Measurements from ENCODE around the gene C7orf25. TPM values are rescaled to one million over a fixed set of nuclear protein-coding genes. Genes with fewer than 3 reads are reported as not detected.
A peak's percentile ranks its signal among the peaks of the same experiment; 100 is the strongest.

C7orf25 gene
- total RNA-seq, 3 donors from 2014 or later (not counting 1 experiment from before 2014, with no cell fraction given): 3.9 to 5.2 (median 5.1) TPM

GRCh38 chr7:42876182-42877068 is 35.4 kb downstream of the C7orf25 start:
- intact Hi-C loops (cut with micrococcal nuclease): loop anchor here (1.0 kb wide), 1 partner anchor 936 kb away; no protein-coding TSS in a partner anchor
- H3K36me3 Mint-ChIP-seq: no peaks in the 10 kb centered on the region

GRCh38 chr7:42869131-42870020 is 42.5 kb downstream of the C7orf25 start:
- Histone ChIP-seq H3K4me1 (ENCODE audit: control insufficient read depth, insufficient read depth, low read length) (no peaks in the 10 kb centered on the region), H3K4me3 (ENCODE audit: low read length) (no peak overlapping the region), H3K9me3 (ENCODE audit: control insufficient read depth, insufficient read depth, low read length) (peaks cover 8% of the 10 kb centered on the region), H3K36me3 (ENCODE audit: control insufficient read depth, insufficient read depth, low read length) (no peaks in the 10 kb centered on the region), H3K27me3 (ENCODE audit: control insufficient read depth, insufficient read depth, low read length) (no peaks in the 10 kb centered on the region), H3K27ac (ENCODE audit: low read length) (no peak overlapping the region)
- no peaks in the 10 kb centered on the region for H3K9me3 Mint-ChIP-seq
- 63% methylated on average over 6 of the region's 7 CpGs for WGBS (ENCODE audit: insufficient coverage)
- no peak overlapping the region for H3K27ac Mint-ChIP-seq
- no peaks in the 10 kb centered on the region for H3K36me3 Mint-ChIP-seq
- H3K4me3 Mint-ChIP-seq: no peak overlapping the region
- DNase-seq (no peak), ATAC-seq (peak in 1 of 3 donors; percentile 12)
- intact Hi-C loops (cut with micrococcal nuclease): no loop called here
- peaks cover 0 to 15% of the 10 kb centered on the region in 2 donors for H3K4me1 Mint-ChIP-seq
- peaks cover 0 to 6% of the 10 kb centered on the region in 2 donors for H3K27me3 Mint-ChIP-seq (ENCODE audit: low read depth in 2 of 2)
- no peak for TF ChIP-seq CTCF (IDR thresholded peaks at IDR 0.05)

More at GRCh38 chr7:42876182-42877068, 35.4 kb downstream of the C7orf25 start:
- ATAC-seq: peak; percentile 50 to 71 (median 58)
- peak; percentile 73 for TF ChIP-seq CTCF (IDR thresholded peaks at IDR 0.05)
- Histone ChIP-seq H3K27ac (ENCODE audit: low read length) (no peak overlapping the region), H3K36me3 (ENCODE audit: control insufficient read depth, insufficient read depth, low read length) (no peaks in the 10 kb centered on the region), H3K4me1 (ENCODE audit: control insufficient read depth, insufficient read depth, low read length) (no peaks in the 10 kb centered on the region), H3K4me3 (ENCODE audit: low read length) (no peak overlapping the region), H3K27me3 (ENCODE audit: control insufficient read depth, insufficient read depth, low read length) (peaks cover 3% of the 10 kb centered on the region), H3K9me3 (ENCODE audit: control insufficient read depth, insufficient read depth, low read length) (no peaks in the 10 kb centered on the region)
- WGBS (ENCODE audit: insufficient coverage): 58% methylated on average over 5 of the region's 5 CpGs
- DNase-seq: peak in 1 of 2 donors; percentile 64
- Mint-ChIP-seq H3K4me3 (no peak overlapping the region), H3K27me3 (ENCODE audit: low read depth in 2 of 2) (peaks cover 5 to 14% of the 10 kb centered on the region in 2 donors), H3K9me3 (no peaks in the 10 kb centered on the region), H3K4me1 (peaks cover 0 to 3% of the 10 kb centered on the region in 2 donors), H3K27ac (no peak overlapping the region)

GRCh38 chr7:42868480-42868879 is 43.4 kb downstream of the C7orf25 start:
- intact Hi-C loops (cut with micrococcal nuclease): no loop called here
- no peak for DNase-seq
- no peak overlapping the region for H3K4me3 Mint-ChIP-seq
- H3K9me3 Mint-ChIP-seq: no peaks in the 10 kb centered on the region
- no peaks in the 10 kb centered on the region for H3K36me3 ChIP-seq (ENCODE audit: control insufficient read depth, insufficient read depth, low read length)
- no peak for TF ChIP-seq CTCF (IDR thresholded peaks at IDR 0.05)
- peaks cover 0 to 15% of the 10 kb centered on the region in 2 donors for H3K4me1 Mint-ChIP-seq
- no peak overlapping the region for H3K27ac ChIP-seq (ENCODE audit: low read length)
- H3K9me3 ChIP-seq (ENCODE audit: control insufficient read depth, insufficient read depth, low read length): peaks cover 8% of the 10 kb centered on the region
- peaks cover 0 to 10% of the 10 kb centered on the region in 2 donors for H3K27me3 Mint-ChIP-seq (ENCODE audit: low read depth in 2 of 2)
- H3K4me1 ChIP-seq (ENCODE audit: control insufficient read depth, insufficient read depth, low read length): no peaks in the 10 kb centered on the region
- no peak for ATAC-seq
- 76% methylated on average over 1 of the region's 1 CpG for WGBS (ENCODE audit: insufficient coverage)
- no peak overlapping the region for H3K4me3 ChIP-seq (ENCODE audit: low read length)
- no peak overlapping the region for H3K27ac Mint-ChIP-seq
- H3K27me3 ChIP-seq (ENCODE audit: control insufficient read depth, insufficient read depth, low read length): no peaks in the 10 kb centered on the region
- H3K36me3 Mint-ChIP-seq: no peaks in the 10 kb centered on the region

Other genes starting within 250 kb of the C7orf25 start
- gene PSMA2, start 20.1 kb upstream of the C7orf25 start, total RNA-seq: 10 to 100 TPM; 46.5 to 55.6 (median 48.3) TPM
- 10 to 100 TPM; 22.5 to 36.9 (median 32.6) TPM for gene MRPL32, start 20.3 kb upstream of the C7orf25 start, total RNA-seq
- not detected for gene HECW1, start 200.6 kb upstream of the C7orf25 start, total RNA-seq

Measured in natural killer cell (primary cell).